Measurements from ENCODE around the gene KLHL14. TPM values are rescaled to one million over a fixed set of nuclear protein-coding genes. Genes with fewer than 3 reads are reported as not detected.

KLHL14 gene
- total RNA-seq, 1 donor from 2014 or later, result 0.72 TPM

DNA sequence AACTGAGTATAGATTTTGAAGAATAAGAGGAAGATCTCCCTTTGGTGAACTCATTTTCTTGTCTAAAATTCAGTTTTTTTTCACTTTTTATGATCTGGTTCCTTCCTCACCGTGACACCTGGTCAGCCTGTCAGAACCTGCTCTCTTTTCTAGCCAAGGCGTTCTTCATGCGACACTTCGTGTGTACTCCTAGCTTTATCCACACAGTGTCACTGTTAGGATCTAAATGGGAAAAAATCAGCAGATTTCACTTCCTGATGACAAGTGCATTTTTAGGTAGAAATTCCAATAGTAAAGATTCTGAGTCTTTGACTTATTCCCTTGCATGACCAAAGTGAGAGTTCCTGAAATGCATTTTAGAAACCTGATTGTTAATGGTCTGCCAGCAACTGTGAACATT, 89.8 kb downstream of the KLHL14 start:
- no peak overlapping the region for H3K4me3 ChIP-seq
- no peak for ATAC-seq
- H3K36me3 ChIP-seq, result no peaks in the 10 kb centered on the region
- no peak for DNase-seq
- intact Hi-C loops (cut with DNase I), result no loop called here
- H3K27ac ChIP-seq, result no peak overlapping the region
- H3K4me1 ChIP-seq, result no peaks in the 10 kb centered on the region
- H3K27me3 ChIP-seq, result no peaks in the 10 kb centered on the region
- TF ChIP-seq, protein P1, sequence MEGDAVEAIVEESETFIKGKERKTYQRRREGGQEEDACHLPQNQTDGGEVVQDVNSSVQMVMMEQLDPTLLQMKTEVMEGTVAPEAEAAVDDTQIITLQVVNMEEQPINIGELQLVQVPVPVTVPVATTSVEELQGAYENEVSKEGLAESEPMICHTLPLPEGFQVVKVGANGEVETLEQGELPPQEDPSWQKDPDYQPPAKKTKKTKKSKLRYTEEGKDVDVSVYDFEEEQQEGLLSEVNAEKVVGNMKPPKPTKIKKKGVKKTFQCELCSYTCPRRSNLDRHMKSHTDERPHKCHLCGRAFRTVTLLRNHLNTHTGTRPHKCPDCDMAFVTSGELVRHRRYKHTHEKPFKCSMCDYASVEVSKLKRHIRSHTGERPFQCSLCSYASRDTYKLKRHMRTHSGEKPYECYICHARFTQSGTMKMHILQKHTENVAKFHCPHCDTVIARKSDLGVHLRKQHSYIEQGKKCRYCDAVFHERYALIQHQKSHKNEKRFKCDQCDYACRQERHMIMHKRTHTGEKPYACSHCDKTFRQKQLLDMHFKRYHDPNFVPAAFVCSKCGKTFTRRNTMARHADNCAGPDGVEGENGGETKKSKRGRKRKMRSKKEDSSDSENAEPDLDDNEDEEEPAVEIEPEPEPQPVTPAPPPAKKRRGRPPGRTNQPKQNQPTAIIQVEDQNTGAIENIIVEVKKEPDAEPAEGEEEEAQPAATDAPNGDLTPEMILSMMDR (IDR thresholded peaks at IDR 0.05), result no peak
- H3K9me3 ChIP-seq, result no peaks in the 10 kb centered on the region

DNA sequence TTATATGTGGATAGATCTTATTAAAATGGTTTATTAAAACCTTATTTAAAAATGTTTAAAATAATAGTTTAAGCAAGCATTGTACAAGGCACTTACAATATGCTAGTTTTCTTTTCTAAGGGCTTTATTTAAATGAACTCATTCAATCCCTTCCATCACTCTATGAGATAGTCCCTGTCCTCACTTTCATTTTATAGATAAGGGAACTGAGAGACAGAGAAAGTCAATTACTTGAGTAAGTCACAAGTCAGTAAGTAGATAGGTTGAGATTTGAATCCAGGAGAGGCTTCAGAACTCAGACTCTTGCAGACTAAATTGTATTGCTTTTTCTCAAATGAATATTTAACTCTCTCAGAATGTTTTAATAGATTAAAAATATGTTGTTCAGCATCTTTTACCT, 95.2 kb downstream of the KLHL14 start:
- Histone ChIP-seq H3K36me3 (no peaks in the 10 kb centered on the region), H3K27ac (no peak overlapping the region), H3K27me3 (no peaks in the 10 kb centered on the region), H3K9me3 (no peaks in the 10 kb centered on the region), H3K4me1 (no peaks in the 10 kb centered on the region), H3K4me3 (no peak overlapping the region)
- intact Hi-C loops (cut with DNase I), result no loop called here
- DNase-seq (no peak), ATAC-seq (no peak)
- TF ChIP-seq, protein P1 (IDR thresholded peaks at IDR 0.05), result no peak

DNA sequence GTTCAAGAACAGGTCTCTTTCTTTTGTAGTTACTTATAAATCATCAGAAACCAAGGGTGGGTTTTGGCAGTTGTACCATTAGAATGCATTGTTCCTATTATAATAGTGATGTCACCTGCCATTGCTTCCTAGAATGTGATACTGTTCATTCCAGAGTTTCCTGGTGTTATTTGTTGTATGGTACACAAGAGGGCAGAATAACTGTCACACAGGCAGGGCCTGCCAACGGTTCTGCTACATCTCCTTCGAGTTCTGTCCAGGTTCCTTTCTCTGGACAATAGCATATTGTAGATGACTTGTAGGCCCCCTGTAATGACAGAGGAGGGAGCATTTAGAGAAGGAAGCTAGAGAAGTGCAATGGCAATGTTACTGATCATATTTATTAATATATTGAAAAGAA, 98.3 kb downstream of the KLHL14 start:
- no peaks in the 10 kb centered on the region for H3K4me1 ChIP-seq
- intact Hi-C loops (cut with DNase I), result no loop called here
- TF ChIP-seq, protein P1 (IDR thresholded peaks at IDR 0.05), result no peak
- no peaks in the 10 kb centered on the region for H3K36me3 ChIP-seq
- H3K4me3 ChIP-seq, result no peak overlapping the region
- ATAC-seq (no peak), DNase-seq (no peak)
- no peak overlapping the region for H3K27ac ChIP-seq
- H3K27me3 ChIP-seq, result no peaks in the 10 kb centered on the region
- no peaks in the 10 kb centered on the region for H3K9me3 ChIP-seq

DNA sequence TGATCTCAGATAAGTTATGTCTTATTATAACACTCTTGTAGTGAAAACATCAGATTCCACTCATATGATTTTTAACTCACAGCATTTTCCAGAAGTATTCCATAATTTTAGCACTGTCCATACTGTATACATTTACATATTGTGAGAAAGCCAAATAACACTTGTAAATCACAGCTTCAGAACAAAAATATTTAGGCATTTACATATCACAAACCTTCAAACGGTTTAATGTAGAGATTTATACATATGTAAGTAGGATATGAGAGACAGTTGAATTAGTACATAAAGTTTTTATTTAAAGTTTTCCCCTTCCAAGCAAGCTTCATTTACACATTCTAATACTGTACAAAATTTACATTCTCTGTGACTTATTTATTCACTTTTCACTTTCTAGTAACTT, 100.4 kb downstream of the KLHL14 start:
- intact Hi-C loops (cut with DNase I), result no loop called here
- DNase-seq (no peak), ATAC-seq (no peak)
- H3K27me3 ChIP-seq, result no peaks in the 10 kb centered on the region
- no peak overlapping the region for H3K27ac ChIP-seq
- no peaks in the 10 kb centered on the region for H3K4me1 ChIP-seq
- H3K4me3 ChIP-seq, result no peak overlapping the region
- TF ChIP-seq, protein P1 (IDR thresholded peaks at IDR 0.05), result no peak
- no peaks in the 10 kb centered on the region for H3K36me3 ChIP-seq
- H3K9me3 ChIP-seq, result no peaks in the 10 kb centered on the region

DNA sequence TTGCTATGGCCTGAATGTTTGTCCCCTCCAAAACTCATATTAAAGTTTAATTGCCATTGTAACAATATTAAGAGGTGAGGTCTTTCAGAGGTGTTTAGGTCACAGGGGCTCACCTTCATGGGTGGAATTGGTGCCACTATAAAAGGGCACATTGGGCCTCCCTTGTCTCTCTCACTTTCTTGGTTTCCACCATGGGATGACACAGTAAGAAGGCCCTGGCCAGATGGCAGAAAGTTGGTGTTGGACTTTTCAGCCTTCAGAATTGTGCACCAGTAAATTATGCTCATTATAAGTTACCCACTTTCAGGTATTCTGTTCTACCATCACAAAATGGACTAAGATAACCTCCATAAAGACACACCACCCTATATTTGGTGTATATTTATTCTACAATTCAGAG, 102.1 kb downstream of the KLHL14 start:
- intact Hi-C loops (cut with DNase I), result no loop called here
- DNase-seq (no peak), ATAC-seq (no peak)
- Histone ChIP-seq H3K4me1 (no peaks in the 10 kb centered on the region), H3K27ac (no peak overlapping the region), H3K4me3 (no peak overlapping the region), H3K36me3 (no peaks in the 10 kb centered on the region), H3K9me3 (no peaks in the 10 kb centered on the region), H3K27me3 (no peaks in the 10 kb centered on the region)
- TF ChIP-seq, protein P1 (IDR thresholded peaks at IDR 0.05), result no peak

DNA sequence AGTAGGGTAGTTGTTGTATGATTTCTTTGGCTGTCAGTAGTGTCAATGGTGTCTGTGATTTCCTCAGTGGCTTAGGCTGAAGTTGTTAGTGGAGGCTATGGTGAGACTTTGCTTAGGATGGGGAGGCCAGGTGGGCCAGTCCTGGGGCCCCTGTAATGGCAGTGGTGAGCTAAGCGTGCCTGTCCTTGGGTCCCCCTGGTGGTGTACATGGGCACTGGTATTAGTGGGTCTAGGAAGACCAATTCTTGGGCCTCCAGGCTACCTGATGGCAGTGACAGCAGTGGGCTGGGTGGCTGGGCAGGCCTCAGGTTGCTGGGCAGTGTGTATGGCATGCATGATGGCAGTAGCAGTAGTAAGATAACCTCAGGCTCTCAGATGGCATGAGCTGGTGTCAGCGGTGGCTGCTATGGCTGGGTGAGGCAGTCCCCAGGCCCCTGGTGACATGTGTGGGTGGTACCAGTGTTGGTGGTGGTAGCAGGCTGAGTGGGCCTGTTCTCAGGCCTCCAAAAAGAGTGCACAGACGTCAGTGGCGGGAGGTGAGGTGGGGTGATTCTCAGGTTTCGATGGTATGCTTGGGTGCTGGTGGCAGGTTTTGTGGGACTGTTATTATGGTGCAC, 103.2 kb downstream of the KLHL14 start:
- ATAC-seq (peak; percentile 32), DNase-seq (no peak)
- intact Hi-C loops (cut with DNase I), result no loop called here
- no peak overlapping the region for H3K4me3 ChIP-seq
- TF ChIP-seq, protein P1 (IDR thresholded peaks at IDR 0.05), result no peak
- H3K27ac ChIP-seq, result no peak overlapping the region
- H3K4me1 ChIP-seq, result no peaks in the 10 kb centered on the region
- no peaks in the 10 kb centered on the region for H3K9me3 ChIP-seq
- H3K36me3 ChIP-seq, result no peaks in the 10 kb centered on the region
- no peaks in the 10 kb centered on the region for H3K27me3 ChIP-seq

All from upper lobe of right lung (tissue), 1 donor.